GM18498 (cell line): Measurements from ENCODE around the gene CLDN4.
"Not testable (repeated sequence)": the region's sequence is repeated elsewhere in the genome, so short reads cannot be mapped to it uniquely, and the experiment has no call there.

Experiments used
- ATAC-seq: cut with Tn5 transposase; IDR thresholded peaks from one replicate; pipeline ENCODE4 v1.9.1; 2021; ENCODE audit warnings: mild to moderate bottlenecking, moderate library complexity; ENCODE audit not compliant: unreplicated experiment

CLDN4 gene, protein sequence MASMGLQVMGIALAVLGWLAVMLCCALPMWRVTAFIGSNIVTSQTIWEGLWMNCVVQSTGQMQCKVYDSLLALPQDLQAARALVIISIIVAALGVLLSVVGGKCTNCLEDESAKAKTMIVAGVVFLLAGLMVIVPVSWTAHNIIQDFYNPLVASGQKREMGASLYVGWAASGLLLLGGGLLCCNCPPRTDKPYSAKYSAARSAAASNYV

DNA sequence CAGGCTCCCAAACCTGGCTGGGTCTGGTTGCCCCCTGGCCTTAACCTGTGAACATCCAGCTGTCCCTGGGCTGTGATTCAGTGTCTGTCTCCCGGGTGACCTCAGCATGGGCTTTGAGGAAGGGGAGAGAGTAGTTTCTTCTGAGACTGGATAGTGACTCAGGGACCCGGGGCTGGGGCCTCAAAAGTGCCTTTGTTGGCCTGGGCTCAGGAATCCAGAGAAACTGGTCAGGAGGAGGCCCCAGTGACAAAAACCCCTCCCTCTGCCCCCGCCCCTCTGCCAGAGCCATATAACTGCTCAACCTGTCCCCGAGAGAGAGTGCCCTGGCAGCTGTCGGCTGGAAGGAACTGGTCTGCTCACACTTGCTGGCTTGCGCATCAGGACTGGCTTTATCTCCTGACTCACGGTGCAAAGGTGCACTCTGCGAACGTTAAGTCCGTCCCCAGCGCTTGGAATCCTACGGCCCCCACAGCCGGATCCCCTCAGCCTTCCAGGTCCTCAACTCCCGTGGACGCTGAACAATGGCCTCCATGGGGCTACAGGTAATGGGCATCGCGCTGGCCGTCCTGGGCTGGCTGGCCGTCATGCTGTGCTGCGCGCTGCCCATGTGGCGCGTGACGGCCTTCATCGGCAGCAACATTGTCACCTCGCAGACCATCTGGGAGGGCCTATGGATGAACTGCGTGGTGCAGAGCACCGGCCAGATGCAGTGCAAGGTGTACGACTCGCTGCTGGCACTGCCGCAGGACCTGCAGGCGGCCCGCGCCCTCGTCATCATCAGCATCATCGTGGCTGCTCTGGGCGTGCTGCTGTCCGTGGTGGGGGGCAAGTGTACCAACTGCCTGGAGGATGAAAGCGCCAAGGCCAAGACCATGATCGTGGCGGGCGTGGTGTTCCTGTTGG lies at the start of gene CLDN4:
Gene CLDN4, plus strand, starts transcription at position 316 of the 903 bp plus-strand sequence. Its CDS starts 206 bp downstream, at position 522.
- no peak for ATAC-seq

DNA sequence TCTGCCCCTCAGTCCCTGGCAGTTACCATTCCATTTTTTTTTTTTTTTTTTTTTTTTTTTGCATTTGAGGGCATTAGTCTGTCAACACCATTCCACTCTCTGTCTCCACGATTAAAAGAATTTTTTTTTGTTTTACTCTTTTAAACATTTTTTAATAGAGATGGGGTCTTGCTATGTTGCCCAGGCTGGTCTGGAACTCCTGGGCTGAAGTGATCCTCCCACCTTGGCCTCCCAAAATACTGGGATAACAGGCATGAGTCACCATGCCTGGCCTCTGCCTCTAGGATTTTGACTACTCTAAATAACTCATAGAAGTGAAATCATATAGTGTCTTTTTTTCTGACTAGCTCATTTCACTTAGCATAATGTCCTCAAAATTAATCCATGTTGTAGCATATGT lies 44.2 kb upstream of the CLDN4 start:
- ATAC-seq: no peak

DNA sequence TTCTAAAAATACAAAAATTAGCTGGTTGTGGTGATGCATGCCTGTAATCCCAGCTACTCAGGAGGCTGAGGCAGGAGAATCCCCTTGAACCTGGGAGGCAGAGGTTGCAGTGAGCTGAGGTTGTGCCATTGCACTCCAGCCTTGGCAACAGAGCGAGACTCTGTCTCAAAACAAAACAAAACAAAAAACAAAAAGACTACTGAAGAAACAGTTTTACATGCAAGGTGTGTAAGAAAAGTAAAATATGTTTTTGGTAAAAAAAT lies 43.1 kb upstream of the CLDN4 start:
- not testable (repeated sequence) for ATAC-seq

DNA sequence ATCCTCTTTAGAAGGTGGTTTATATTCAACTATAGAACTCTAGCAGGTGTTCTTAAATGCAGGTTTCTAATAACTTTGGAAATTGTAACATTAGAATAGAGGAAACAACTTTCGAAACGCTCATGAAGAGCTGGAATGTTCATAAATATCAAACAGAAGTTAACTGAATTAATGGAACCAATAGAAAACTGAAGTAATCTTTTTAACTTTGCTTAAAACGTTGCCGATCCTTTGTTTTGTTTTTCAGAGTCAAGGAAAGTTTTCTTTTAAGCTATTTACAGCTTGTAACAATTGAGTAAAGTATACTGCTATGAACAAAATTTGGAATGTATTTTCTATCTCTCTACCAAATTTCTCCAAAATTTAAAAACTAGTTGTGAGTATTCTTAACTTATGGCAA lies 41.7 kb upstream of the CLDN4 start:
- ATAC-seq: no peak

DNA sequence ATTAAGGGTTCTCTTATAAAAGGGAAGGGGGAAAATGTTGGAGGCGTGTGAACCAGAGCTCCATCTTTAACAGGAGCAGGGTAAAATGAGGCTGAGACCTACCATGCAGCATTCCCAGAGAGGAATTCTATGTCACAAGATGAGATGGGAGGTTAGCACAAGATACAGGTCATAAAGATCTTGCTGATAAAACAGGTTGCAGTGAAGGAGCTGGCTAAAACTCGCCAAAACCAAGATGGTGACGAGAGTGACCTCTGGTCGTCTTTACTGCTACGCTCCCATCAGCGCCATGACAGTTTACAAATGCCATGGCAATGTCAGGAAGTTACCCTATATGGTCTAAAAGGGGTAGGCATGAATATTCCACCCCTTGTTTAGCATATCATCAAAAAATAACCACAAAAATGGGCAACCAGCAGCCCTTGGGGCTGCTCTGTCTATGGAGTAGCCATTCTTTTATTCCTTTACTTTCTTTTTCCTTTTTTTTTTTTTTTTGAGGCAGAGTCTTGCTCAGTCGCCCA lies 39.6 kb upstream of the CLDN4 start:
- ATAC-seq: not testable (repeated sequence)

DNA sequence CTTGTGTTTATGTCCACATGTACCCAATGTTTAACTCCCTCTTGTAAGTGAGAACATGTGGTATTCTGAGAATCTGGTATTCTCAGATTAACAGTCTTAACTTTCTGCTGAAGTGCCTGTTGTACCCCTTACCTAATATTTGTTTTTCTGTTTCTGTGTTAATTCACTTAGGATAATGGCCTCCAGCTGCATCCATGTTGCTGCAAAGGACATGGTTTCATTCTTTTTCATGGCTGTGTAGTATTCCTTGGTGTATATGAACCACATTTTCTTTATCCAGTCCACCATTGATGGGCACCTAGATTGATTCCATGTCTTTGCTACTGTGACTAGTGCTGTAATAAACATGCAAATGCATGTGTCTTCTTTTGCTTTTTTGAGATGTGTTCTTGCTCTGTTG lies 35.6 kb upstream of the CLDN4 start:
- ATAC-seq: not testable (repeated sequence)

DNA sequence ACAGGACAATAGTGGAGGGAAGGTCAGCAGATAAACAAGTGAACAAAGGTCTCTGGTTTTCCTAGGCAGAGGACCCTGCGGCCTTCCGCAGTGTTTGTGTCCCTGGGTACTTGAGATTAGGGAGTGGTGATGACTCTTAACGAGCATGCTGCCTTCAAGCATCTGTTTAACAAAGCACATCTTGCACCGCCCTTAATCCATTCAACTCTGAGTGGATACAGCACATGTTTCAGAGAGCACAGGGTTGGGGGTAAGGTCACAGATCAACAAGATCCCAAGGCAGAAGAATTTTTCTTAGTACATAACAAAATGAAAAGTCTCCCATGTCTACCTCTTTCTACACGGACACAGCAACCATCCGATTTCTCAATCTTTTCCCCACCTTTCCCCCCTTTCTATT lies 34.1 kb upstream of the CLDN4 start:
- not testable (repeated sequence) for ATAC-seq

DNA sequence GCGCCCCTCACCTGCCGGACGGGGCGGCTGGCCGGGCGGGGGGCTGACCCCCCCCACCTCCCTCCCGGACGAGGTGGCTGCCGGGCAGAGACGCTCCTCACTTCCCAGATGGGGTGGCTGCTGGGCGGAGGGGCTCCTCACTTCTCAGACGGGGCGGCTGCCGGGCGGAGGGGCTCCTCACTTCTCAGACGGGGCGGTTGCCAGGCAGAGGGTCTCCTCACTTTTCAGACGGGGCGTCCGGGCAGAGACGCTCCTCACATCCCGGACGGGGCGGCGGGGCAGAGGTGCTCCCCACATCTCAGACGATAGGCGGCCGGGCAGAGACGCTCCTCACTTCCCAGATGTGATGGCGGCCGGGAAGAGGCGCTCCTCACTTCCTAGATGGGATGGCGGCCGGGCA lies 33.6 kb upstream of the CLDN4 start:
- ATAC-seq: not testable (repeated sequence)

DNA sequence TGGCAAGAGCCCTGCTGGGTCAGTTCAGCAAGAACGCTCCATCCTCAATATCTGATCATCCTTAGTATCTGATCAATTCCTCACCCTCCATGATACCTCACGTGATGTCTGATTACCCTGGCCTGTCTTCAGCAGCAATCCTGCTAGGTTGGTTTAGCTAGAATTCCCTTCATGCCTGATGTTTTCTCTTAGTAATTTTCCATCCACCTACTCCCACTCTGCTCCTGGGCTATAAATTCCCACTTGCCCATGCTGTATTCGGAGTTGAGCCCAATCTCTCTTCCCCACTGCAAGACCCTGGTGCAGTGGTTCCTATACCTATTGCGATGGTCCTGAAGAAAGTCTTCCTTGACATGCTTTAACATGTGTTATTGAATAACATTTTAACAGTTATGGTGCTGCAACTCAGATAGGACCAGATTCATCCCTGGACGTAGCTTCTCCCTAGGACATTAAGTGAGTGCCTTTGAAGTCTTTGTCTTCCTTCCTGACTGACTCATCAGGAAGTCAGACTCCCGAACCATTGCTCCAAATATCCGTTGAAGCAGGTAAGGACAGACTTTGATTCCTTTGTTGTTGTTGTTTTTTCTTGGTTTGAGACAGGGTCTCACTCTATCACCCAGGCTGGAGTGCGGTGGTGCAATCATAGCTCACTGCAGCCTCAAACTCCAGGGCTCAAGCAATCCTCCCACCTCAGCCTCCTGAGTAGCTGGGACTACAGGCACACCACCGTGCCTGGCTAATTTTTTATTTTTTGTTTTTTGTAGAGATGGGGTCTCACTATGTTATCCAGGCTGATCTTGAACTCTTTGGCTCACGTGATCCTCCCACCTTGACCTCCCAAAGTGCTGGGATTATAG lies 31.3 kb upstream of the CLDN4 start:
- no peak for ATAC-seq

DNA sequence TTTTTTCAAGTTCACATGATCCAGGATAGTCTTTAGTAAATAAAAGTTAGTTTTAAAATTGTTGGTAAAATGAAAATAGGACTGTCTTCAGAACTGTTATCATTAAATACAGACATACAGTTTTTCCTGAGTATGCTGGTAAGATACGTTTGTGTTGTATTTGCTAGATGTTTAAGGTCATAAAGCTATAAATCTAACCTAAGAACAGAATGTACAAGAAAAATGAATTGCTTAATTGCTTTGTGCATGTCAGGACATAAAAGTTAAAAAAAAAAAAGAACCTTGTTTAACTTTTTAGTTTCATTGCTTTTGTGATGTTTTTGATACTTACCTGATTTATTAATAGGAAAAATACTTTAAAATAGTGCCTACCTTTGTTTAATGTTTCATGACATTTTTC lies 29.2 kb upstream of the CLDN4 start:
- ATAC-seq: no peak

DNA sequence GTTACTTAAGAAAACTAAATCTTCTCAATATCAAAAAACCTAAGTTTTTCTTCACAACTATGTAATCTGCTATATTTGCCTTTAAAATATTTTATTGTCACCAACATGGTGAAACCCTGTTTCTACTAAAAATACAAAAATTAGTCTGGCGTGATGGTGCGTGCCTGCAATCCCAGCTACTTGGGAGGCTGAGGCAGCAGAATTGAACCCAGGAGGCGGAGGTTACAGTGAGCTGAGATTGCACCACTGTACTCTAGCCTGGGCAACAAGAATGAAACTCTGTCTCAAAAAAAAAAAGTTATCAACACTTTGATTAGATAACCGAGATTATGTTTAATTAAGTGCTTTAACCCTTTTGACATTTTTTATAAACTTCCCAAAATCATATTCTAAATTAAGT lies 28.3 kb upstream of the CLDN4 start:
- no peak for ATAC-seq

DNA sequence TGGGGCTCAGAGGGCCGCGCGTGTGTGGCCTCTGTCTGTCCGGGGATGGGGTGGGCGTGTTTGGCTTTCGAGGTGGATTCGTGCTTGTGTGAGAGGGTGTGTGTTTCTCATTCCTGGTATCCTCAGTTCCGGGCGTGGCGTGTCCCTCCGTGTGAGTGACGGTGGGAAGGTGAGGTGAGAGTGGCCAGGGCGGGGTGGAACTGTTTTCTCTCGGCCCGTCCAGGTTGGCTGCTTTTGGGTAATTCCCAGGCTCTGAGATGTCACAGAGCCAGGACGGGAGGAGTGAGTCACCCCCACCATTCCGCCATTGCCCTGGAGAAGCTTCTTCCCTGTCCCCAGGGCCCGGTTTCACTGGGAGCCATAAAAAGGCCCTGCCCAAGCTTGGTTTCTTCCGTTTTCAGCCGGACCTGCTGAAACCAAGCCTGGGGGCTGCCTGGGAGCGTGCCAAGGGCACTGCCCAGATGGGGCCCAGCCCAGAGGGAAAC lies 21.3 kb upstream of the CLDN4 start:
- ATAC-seq: no peak

DNA sequence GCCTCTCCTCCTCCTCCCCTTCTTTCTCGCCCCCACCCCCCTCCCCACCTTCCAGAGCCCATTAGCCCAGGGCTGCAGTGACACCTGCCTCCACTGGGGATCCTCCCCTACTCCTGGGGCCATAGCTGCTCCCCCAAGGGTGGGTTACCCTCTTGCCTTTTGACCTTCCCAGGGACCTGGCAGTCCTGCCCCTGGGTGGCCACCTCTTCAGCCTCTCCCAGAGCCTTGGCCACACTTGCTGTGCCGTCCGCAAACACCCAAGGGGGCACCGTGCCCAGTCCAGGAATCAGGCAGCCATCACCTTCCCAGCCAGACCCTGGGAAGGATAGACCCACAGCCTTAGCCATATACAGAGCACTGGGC lies 19.8 kb upstream of the CLDN4 start:
- no peak for ATAC-seq

DNA sequence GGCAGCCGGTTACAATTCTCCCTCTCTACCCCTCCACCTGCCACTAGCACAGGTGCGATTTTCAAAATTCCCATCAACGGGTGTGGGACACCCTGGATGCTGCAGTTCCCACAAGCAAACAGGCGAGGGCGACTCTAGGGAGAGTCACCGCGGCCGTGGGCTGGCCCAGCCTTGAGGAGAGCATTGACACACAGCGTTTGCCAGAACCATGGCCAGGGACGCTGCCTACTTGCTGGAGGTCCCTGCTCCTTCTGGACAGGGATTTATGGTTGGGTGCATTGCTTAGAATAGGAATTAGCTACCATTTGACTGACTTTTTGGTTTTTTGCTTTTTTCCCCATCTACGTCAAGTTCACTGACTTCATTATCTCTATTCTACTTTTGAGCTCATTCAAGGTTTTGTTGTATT lies 19.0 kb upstream of the CLDN4 start:
- ATAC-seq: no peak

DNA sequence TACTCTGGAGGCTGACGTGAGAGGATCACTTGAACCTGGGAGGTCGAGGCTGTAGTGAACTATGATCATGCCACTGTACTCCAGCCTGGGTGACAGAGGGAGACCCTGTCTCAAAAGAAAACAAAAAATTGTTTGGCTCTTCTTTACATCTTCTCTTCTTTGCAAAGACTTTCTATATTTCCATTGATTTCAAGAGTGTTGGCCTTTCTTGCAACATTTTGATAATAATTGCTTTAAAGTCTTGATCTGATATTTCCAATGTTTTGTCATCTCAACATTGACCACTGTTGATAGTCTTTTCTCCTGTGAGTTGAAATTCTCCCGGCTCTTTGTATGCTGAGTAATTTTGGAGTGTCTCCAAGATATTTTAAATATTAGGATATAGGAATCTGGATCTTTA lies 17.8 kb upstream of the CLDN4 start:
- no peak for ATAC-seq

DNA sequence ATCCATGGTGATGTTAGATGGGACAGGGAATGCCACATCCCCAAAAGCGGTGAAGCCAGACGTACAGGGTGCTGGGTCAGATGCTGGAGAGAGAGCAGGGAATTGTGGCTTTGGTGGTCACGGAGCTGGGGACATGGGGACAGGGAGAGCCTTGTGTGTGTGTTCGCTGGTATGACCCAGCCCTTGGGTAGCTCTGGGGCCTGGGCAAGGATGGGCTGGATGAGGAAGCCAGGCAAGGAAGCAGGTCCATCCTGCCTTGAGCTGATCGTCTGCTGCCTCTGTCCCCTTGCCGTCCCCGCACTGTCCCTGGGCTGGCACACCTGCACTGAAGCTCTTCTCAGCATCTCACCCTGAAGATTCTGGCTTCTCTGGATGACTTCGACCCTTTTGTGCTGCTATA lies 15.4 kb upstream of the CLDN4 start:
- ATAC-seq: no peak

DNA sequence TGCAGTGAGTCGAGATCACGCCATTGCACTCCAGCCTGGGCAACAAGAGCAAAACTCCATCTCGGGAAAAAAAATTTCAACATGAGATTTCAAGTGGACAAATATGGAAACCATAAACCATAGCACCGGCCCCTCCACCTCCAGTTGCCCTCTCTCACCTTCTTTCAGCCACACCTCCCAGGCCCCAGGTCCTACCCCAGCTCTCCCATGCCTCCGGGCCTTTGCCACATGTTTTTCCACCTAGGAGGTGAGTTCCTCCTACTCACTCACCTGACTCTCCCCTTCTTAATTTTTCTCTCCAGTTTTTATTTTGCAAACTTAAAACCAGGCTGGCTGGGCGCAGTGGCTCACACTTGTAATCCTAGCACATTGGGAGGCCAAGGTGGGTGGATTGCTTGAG lies 13.7 kb upstream of the CLDN4 start:
- no peak for ATAC-seq

DNA sequence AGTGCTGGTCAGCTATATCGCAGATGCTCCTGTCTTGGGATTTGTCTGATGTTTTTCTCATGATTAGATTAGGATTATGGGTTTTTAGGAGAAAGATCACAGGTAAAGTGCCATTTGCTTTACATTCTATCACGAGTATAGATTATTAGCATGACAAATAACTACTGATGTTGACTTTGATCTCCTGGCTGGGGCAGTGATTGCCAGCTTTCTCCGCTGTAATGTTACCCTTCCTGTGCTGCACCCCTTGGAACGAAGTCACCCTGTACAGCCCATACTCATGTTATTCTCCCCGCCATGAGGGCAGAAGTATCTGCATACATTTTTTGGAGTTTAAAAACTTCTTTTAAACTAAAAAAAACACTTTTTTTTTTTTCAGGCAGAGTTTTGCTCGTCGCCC lies 10.8 kb upstream of the CLDN4 start:
- ATAC-seq: no peak

DNA sequence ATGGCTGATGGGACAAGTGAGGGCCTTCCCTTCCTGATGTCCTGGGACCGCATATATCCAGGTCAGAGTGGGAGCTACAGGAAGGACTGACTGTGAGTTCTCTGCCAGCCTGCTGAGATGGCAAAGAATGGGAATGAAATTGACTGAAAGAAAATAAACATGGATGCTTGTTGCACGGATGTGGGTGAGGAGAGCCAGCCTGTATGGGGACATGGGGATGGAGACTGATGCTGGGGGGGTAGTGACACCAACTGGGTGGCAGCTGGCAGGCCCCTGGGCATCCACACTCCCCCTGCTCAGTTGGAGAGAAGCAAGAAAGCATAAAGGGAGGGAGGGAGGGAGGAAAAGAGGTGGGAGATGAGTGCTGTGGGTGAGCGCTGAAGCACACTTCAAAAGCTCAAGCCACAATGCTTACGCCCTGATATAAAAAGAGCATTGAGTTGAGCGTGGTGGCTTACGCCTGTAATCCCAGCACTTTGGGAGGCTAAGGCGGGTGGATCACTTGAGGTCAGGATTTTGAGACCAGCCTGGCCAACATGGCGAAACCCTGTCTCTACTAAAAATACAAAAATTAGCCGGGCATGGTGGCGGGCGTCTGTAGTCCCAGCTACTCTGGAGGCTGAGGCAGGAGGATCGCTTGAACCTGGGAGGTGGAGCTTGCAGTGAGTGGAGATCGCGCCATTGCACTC lies 9.1 kb upstream of the CLDN4 start:
- not testable (repeated sequence) for ATAC-seq

DNA sequence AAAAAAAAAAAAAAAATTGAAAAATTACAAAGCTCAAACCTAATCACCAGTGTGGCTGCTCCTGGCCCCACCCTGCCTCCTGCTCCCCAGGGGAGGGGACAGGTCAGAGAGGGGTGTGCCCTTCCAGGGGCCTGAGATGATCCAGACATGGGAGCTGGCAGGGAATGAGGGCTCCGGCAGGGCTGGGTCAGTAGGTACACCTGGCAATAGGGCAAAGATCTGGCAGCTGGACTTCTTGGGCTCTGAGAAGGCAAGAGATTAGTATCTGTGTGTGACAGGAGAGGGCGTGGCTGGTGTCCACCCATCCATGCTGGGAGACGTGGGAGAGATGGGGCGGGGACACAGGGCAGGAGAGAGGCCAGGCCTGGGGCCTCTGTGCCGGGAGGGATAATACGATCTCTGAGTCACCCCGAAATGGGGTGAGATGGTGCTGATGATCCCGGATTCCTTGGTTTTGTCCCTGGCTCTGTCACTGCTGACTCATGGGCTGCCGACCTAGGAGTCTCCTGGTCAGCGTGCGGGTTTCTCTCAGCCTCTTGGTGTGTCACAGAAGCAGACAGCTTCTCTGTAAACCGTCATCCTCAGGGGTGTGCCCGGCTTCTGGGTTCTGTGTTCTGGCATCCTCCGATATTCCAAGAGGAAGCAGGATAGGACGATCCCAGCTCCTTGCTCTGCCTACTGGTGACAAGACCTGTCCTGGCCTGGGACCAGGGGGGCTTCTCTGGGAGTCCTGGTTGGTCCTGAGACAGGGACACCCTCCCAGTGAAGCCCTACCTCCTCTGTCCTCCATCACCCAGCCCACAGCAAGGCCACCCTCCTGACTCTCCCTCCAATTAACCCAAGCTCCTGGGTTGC lies 8.2 kb upstream of the CLDN4 start:
- no peak for ATAC-seq
